Liver (tissue), 9 donors: ENCODE measurements around the gene PER1. TPM values are rescaled to one million over a fixed set of nuclear protein-coding genes. Genes with fewer than 3 reads are reported as not detected.

ENCODE experiments used
- DNase-seq: peaks from one replicate; pipeline ENCODE4 v3.0.0-alpha.2; 2017; ENCODE audit warnings: low spot score
- H3K27ac ChIP-seq, 2 donors: one replicate each; pipeline ENCODE4 v1.7.0; 2013; ENCODE audit warnings: inconsistent platforms in 2 of 2, low read length in 2 of 2, control low read depth in 1 of 2, low read depth in 1 of 2, mild to moderate bottlenecking in 1 of 2
- H3K27me3 ChIP-seq, 4 donors: one replicate each; pipeline versions ENCODE4 v1.6.1 to v1.7.0; 2013; ENCODE audit warnings: low read length in 3 of 4, inconsistent platforms in 1 of 4, mild to moderate bottlenecking in 1 of 4, moderate library complexity in 1 of 4; ENCODE audit not compliant: control insufficient read depth in 4 of 4, insufficient read depth in 4 of 4
- H3K36me3 ChIP-seq, 4 donors: one replicate each; pipeline versions ENCODE4 v1.6.1 to v1.7.0; 2013; ENCODE audit warnings: low read length in 3 of 4, mild to moderate bottlenecking in 3 of 4, low read depth in 1 of 4, moderate library complexity in 1 of 4; ENCODE audit not compliant: control insufficient read depth in 4 of 4, insufficient read depth in 3 of 4
- H3K4me1 ChIP-seq, 4 donors: one replicate each; pipeline versions ENCODE4 v1.6.1 to v1.7.0; 2013; ENCODE audit warnings: low read length in 3 of 4, mild to moderate bottlenecking in 3 of 4, moderate library complexity in 1 of 4; ENCODE audit not compliant: control insufficient read depth in 4 of 4, insufficient read depth in 4 of 4
- H3K4me3 ChIP-seq, 3 donors: one replicate each; pipeline versions ENCODE4 v1.6.1 to v1.7.0; 2013; ENCODE audit warnings: low read length in 3 of 3, control low read depth in 1 of 3, low read depth in 1 of 3, mild to moderate bottlenecking in 1 of 3
- H3K9ac ChIP-seq, 2 donors: one replicate each; pipeline ENCODE4 v1.7.0; 2013; ENCODE audit warnings: low read length in 2 of 2, mild to moderate bottlenecking in 2 of 2, moderate library complexity in 2 of 2, control low read depth in 1 of 2, low read depth in 1 of 2
- H3K9me3 ChIP-seq, 4 donors: one replicate each; pipeline versions ENCODE4 v1.6.1 to v1.7.0; 2013; ENCODE audit warnings: low read length in 3 of 4; ENCODE audit not compliant: control insufficient read depth in 4 of 4
- EGR1 ChIP-seq, 2 donors: IDR thresholded peaks; 2 replicates each; pipeline ENCODE4 v1.6.1; 2016 to 2018; ENCODE audit warnings: antibody characterized with exemption in 2 of 2, low read depth in 2 of 2
- FOXA1 ChIP-seq: IDR thresholded peaks from 2 replicates; pipeline ENCODE4 v1.6.1; 2016; ENCODE audit warnings: antibody characterized with exemption
- FOXA2 ChIP-seq: IDR thresholded peaks from 2 replicates; pipeline ENCODE4 v1.6.1; 2016; ENCODE audit warnings: antibody characterized with exemption
- GABPA ChIP-seq, 2 donors: IDR thresholded peaks in 1 of 2; conservative IDR thresholded peaks in 1 of 2; 2 replicates each; pipeline ENCODE4 v1.6.1; 2016; ENCODE audit warnings: antibody characterized with exemption in 2 of 2, mild to moderate bottlenecking in 1 of 2, moderate library complexity in 1 of 2
- HNF4A ChIP-seq, 2 donors: conservative IDR thresholded peaks; 2 replicates each; pipeline ENCODE4 v1.6.1; 2016; ENCODE audit warnings: antibody characterized with exemption in 2 of 2, mild to moderate bottlenecking in 2 of 2
- HNF4G ChIP-seq: IDR thresholded peaks from 2 replicates; pipeline ENCODE4 v1.6.1; 2016; ENCODE audit warnings: antibody characterized with exemption
- JUND ChIP-seq, 2 donors: IDR thresholded peaks; 2 replicates each; pipeline ENCODE4 v1.6.1; 2016; ENCODE audit warnings: antibody characterized with exemption in 2 of 2
- NR2F2 ChIP-seq: IDR thresholded peaks from 2 replicates; pipeline ENCODE4 v1.6.1; 2016; ENCODE audit warnings: antibody characterized with exemption
- RAD21 ChIP-seq, 2 donors: IDR thresholded peaks; 2 replicates each; pipeline ENCODE4 v1.6.1; 2016; ENCODE audit warnings: antibody characterized with exemption in 2 of 2, mild to moderate bottlenecking in 2 of 2
- RXRA ChIP-seq, 2 donors: IDR thresholded peaks; 2 replicates each; pipeline ENCODE4 v1.6.1; 2017 to 2018; ENCODE audit warnings: antibody characterized with exemption in 2 of 2, mild to moderate bottlenecking in 1 of 2
- SP1 ChIP-seq: IDR thresholded peaks from 2 replicates; pipeline ENCODE4 v1.6.1; 2018; ENCODE audit warnings: antibody characterized with exemption, mild to moderate bottlenecking
- TAF1 ChIP-seq: conservative IDR thresholded peaks from 2 replicates; pipeline ENCODE4 v1.6.1; 2016; ENCODE audit warnings: antibody characterized with exemption, mild to moderate bottlenecking
- YY1 ChIP-seq: IDR thresholded peaks from 2 replicates; pipeline ENCODE4 v1.6.1; 2016; ENCODE audit warnings: antibody characterized with exemption, mild to moderate bottlenecking
- WGBS: extraction: QIAGEN DNeasy Blood & Tissue Kit; methylation state at CpG from one replicate; pipeline ENCODE4 v1.1.7; 2013; 5-methylcytosine and 5-hydroxymethylcytosine counted together
- polyA plus RNA-seq, 2 donors: library from polyadenylated mRNA; stranded (reverse) in 1 of 2; unstranded in 1 of 2; fragments of 200-250 nt in 1 of 2; fragments of >200 nt in 1 of 2; fragmentation: Nextera tagmentation in 1 of 2; extraction: Ambion mirVana in 1 of 2; gene quantifications; one replicate each; pipeline versions ENCODE4 v1.2.1 to v1.2.3, GENCODE V29; 2013 to 2015
- total RNA-seq, 2 donors: library from RNA; depleted of rRNA; stranded (reverse); fragments of >200 nt; gene quantifications; one replicate each; pipeline ENCODE4 v1.2.3, GENCODE V29; 2014
- TF ChIP-seq, protein P1 (sequence below): fragments of 150-350 bp; IDR thresholded peaks from 2 replicates; pipeline ENCODE4 v1.5.1; 2017; ENCODE audit warnings: improper control_type of control experiment, low read depth, low read length; ENCODE audit not compliant: missing input control
- TF ChIP-seq, protein P2 (sequence below): IDR thresholded peaks from 2 replicates; pipeline ENCODE4 v1.6.1; 2016; ENCODE audit warnings: antibody characterized with exemption, mild to moderate bottlenecking
- TF ChIP-seq, protein P3 (sequence below): IDR thresholded peaks from 2 replicates; pipeline ENCODE4 v1.6.1; 2016; ENCODE audit warnings: antibody characterized with exemption
- TF ChIP-seq, protein P4 (sequence below): IDR thresholded peaks from 2 replicates; pipeline ENCODE4 v1.6.1; 2016; ENCODE audit warnings: antibody characterized with exemption
- TF ChIP-seq, protein P5 (sequence below): IDR thresholded peaks from 2 replicates; pipeline ENCODE4 v1.6.1; 2016; ENCODE audit warnings: antibody characterized with exemption
- donor health status: healthy.
- donor health status: healthy.
- donor health status: healthy.
- donor health status: healthy.
- donor health status: healthy.

Gene PER1
- total and polyA plus RNA-seq, 4 donors: 10.1 to 71.6 (median 29.7) TPM

DNA sequence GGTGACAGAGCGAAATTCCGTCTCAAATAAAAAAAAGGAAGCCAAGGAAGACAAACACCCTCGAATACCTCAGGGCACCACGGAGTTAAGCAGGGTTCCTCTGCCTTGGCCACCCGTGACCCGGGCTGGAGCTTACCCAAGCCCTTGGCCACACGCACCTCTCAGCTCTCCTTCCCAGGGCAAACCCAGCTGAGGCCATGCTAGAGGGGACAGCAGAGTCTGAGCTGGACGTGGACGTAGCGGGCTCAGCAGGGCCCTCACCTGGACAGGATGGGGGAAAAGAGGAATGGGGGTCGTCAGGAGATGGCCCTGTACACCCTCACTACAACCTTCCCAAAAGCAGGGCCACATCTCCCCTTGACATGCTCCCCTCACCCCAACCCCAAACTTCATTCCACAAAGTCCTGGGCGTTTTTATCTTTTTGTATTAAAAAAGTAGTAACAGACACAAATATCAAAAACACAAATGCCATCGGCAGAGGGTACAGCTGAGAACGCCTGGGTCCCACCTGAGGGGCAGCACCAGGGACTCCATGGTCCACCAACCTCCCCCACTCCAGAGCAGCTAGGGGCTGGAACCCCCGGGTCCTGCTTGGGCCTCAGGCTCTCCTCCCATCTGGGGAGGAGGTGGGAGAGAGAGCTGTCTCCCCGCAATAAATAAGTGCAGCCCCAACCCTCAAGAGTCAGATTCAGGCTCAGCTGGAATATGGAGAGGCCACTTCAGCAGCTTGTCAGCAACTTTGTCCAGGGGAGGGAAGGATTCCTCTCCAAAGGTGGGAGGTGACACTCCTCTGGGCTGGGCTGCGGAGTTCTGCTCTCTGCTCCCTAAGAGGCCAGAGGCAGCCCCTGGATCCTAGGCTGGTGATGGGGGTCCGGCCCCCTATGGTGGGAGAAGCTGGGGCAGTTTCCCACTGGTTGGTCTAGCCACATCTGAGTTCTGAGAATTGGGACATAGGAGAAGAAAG, 11.9 kb downstream of the PER1 start (continued):
- TF ChIP-seq, protein P1, sequence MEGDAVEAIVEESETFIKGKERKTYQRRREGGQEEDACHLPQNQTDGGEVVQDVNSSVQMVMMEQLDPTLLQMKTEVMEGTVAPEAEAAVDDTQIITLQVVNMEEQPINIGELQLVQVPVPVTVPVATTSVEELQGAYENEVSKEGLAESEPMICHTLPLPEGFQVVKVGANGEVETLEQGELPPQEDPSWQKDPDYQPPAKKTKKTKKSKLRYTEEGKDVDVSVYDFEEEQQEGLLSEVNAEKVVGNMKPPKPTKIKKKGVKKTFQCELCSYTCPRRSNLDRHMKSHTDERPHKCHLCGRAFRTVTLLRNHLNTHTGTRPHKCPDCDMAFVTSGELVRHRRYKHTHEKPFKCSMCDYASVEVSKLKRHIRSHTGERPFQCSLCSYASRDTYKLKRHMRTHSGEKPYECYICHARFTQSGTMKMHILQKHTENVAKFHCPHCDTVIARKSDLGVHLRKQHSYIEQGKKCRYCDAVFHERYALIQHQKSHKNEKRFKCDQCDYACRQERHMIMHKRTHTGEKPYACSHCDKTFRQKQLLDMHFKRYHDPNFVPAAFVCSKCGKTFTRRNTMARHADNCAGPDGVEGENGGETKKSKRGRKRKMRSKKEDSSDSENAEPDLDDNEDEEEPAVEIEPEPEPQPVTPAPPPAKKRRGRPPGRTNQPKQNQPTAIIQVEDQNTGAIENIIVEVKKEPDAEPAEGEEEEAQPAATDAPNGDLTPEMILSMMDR: no peak
- TF ChIP-seq JUND (IDR thresholded peaks at IDR 0.05) (no peak), HNF4A (conservative IDR thresholded peaks at IDR 0.05) (no peak)

DNA sequence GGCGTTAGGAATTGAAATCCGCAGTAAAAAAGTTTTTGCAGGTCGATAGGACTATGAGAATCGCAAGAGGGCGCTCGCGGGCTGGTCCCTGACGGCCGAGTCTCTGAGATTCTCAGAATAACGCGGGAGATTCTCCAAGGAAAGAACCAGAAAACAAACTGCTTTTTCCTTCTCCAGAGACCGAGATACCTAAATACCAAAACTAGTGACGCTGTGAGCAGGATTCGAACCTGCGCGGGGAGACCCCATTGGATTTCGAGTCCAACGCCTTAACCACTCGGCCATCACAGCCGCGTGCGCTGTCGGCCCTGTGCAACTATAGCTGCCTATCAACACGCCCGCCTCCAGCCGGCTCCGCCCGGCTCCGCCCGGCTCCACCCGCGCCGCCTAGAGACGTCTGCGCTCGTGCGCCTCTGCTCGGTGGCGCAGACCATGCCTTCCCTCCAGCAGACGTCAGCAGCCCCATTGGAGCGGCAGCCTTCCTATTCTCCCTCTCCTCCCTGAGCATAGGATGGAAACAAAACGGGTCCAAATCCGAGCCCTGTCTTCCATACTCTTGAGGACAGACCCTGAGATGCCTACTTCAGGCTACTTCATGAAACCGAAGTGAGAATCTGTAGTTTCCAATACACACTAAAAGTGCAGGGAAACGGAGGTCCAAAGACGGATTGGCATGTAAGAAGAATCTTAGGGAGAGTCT, 13.4 kb downstream of the PER1 start:
- H3K4me3 ChIP-seq: no peak overlapping the region
- peaks cover 14 to 38% (median 37%) of the 10 kb centered on the region in 4 donors for H3K36me3 ChIP-seq
- H3K27ac ChIP-seq: peak overlapping the region; percentile 66 to 68
- no peak for TF ChIP-seq HNF4G
- TF ChIP-seq, protein P2, sequence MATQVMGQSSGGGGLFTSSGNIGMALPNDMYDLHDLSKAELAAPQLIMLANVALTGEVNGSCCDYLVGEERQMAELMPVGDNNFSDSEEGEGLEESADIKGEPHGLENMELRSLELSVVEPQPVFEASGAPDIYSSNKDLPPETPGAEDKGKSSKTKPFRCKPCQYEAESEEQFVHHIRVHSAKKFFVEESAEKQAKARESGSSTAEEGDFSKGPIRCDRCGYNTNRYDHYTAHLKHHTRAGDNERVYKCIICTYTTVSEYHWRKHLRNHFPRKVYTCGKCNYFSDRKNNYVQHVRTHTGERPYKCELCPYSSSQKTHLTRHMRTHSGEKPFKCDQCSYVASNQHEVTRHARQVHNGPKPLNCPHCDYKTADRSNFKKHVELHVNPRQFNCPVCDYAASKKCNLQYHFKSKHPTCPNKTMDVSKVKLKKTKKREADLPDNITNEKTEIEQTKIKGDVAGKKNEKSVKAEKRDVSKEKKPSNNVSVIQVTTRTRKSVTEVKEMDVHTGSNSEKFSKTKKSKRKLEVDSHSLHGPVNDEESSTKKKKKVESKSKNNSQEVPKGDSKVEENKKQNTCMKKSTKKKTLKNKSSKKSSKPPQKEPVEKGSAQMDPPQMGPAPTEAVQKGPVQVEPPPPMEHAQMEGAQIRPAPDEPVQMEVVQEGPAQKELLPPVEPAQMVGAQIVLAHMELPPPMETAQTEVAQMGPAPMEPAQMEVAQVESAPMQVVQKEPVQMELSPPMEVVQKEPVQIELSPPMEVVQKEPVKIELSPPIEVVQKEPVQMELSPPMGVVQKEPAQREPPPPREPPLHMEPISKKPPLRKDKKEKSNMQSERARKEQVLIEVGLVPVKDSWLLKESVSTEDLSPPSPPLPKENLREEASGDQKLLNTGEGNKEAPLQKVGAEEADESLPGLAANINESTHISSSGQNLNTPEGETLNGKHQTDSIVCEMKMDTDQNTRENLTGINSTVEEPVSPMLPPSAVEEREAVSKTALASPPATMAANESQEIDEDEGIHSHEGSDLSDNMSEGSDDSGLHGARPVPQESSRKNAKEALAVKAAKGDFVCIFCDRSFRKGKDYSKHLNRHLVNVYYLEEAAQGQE: peak; percentile 47
- peak in 1 of 2 donors; percentile 23 for TF ChIP-seq GABPA (IDR thresholded peaks at IDR 0.05 in 1 of 2, conservative IDR thresholded peaks at IDR 0.05 in 1 of 2)
- peak; percentile 67 for TF ChIP-seq YY1
- TF ChIP-seq RXRA (IDR thresholded peaks at IDR 0.05): peak; percentile 17 to 49
- TF ChIP-seq NR2F2: peak; percentile 43
- TF ChIP-seq, protein P3, sequence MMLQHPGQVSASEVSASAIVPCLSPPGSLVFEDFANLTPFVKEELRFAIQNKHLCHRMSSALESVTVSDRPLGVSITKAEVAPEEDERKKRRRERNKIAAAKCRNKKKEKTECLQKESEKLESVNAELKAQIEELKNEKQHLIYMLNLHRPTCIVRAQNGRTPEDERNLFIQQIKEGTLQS: peak; percentile 78
- peak; percentile 51 for TF ChIP-seq FOXA1
- TF ChIP-seq TAF1: no peak
- TF ChIP-seq, protein P1: peak; percentile 90
- TF ChIP-seq RAD21 (IDR thresholded peaks at IDR 0.05): peak; percentile 76 to 87
- TF ChIP-seq FOXA2: no peak
- TF ChIP-seq JUND (IDR thresholded peaks at IDR 0.05): peak; percentile 59 to 74
- TF ChIP-seq, protein P4, sequence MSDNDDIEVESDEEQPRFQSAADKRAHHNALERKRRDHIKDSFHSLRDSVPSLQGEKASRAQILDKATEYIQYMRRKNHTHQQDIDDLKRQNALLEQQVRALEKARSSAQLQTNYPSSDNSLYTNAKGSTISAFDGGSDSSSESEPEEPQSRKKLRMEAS: peak; percentile 74
- TF ChIP-seq, protein P5, sequence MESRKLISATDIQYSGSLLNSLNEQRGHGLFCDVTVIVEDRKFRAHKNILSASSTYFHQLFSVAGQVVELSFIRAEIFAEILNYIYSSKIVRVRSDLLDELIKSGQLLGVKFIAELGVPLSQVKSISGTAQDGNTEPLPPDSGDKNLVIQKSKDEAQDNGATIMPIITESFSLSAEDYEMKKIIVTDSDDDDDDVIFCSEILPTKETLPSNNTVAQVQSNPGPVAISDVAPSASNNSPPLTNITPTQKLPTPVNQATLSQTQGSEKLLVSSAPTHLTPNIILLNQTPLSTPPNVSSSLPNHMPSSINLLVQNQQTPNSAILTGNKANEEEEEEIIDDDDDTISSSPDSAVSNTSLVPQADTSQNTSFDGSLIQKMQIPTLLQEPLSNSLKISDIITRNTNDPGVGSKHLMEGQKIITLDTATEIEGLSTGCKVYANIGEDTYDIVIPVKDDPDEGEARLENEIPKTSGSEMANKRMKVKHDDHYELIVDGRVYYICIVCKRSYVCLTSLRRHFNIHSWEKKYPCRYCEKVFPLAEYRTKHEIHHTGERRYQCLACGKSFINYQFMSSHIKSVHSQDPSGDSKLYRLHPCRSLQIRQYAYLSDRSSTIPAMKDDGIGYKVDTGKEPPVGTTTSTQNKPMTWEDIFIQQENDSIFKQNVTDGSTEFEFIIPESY: peak; percentile 97
- TF ChIP-seq EGR1 (IDR thresholded peaks at IDR 0.05; ENCODE audit: low read depth in 2 of 2): no peak
- TF ChIP-seq SP1: peak; percentile 35
- TF ChIP-seq HNF4A (conservative IDR thresholded peaks at IDR 0.05): peak; percentile 17 to 43
- H3K4me1 ChIP-seq: peaks cover 0 to 9% (median 0%) of the 10 kb centered on the region in 4 donors
- WGBS: 13% methylated on average over 46 of the region's 46 CpGs
- H3K9me3 ChIP-seq: no peaks in the 10 kb centered on the region
- no peaks in the 10 kb centered on the region for H3K27me3 ChIP-seq
- peak; percentile 98 for DNase-seq
- H3K9ac ChIP-seq: peak overlapping the region in 1 of 2 donors; percentile 55
